HG03280 (cell line): ENCODE results near the gene C17orf67.

Source experiments
- ATAC-seq: cut with Tn5 transposase; IDR thresholded peaks from one replicate; pipeline ENCODE4 v1.9.1; 2021; ENCODE audit warnings: mild to moderate bottlenecking, moderate library complexity; ENCODE audit not compliant: unreplicated experiment

Gene C17orf67

GRCh38 chr17:56809820-56810179 lies 23.9 kb downstream of the C17orf67 start:
- ATAC-seq, result no peak

- ATAC-seq, result no peak
Measured at GRCh38 chr17:56809106-56809819, 24.5 kb downstream of the C17orf67 start.

- no peak for ATAC-seq
Measured at GRCh38 chr17:56808503-56808902, 25.2 kb downstream of the C17orf67 start.

GRCh38 chr17:56807723-56808122 lies 26.0 kb downstream of the C17orf67 start:
- no peak for ATAC-seq

DNA sequence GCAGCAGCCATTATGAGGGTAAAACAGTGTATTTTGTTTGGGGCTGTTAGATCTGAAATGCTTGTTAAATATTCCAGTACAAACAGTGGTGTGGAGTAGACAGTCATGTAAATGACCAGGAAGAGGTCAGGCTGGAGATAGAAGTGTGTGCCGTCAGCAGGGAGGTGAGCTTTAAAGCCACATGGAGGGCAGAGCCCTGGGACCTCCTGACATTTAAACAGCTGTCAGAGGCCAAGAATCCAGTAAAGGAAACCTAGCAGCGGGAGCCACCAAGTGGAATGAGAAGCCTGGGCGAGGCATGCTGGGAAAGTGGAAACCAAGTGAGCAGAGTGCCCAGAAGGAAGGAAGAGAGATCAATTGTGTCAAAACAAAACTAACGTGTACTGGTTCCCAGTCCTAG lies 26.8 kb downstream of the C17orf67 start:
- ATAC-seq, result no peak

- no peak for ATAC-seq
Measured at GRCh38 chr17:56804454-56804853, 29.3 kb downstream of the C17orf67 start.

DNA sequence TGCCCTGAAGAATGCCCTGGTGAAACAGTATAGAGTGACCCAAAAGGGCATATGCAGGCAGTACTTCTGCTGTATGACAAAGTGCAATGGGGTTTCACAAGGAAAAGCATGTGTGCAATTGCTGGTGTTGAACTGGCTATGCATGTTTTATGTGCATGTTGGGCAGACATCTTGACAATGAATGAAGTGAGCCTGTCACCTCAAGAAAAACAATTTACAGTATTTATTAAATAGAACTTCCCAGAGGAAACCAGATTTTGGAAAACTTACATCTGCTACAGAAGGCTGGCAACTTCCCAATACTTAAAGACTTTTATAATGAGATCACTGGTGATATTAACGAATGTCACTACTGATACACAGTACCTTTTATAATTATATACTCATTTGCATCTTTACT lies 30.6 kb downstream of the C17orf67 start:
- ATAC-seq, result no peak

DNA sequence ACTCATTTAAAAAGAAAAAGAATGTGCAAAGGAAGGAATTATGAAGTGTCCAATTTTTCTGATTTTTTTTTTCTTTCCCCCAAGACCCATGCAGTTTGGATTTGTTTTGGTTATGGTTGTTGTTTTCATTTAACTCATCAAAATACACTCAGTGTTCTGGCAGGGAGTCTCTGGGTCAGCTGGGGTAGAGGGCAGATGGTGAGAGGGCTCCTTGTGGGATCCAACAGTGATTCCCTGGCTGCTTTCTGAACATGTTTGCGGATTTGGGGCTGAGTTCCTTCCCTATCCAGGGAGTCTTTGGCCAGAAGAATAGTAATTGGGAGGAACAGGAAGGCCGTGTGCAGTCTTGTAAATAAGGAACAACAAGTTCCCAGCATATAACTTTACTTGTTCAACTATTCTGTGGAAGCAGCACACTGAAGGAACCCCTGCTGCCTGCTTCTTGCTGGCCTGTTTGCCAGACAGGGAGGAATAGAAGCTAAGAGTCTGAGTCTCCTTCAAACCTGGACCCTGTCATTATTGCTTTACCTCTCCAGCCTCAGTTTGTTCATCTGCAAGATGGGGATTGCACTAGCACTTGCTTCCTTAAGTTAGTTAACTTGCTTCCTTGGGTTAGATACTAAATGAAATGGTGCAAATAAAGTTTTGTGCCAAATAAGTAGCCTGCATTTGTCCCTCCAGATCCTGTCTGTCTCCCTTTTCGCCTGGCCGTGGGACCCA lies 32.1 kb downstream of the C17orf67 start:
- no peak for ATAC-seq

DNA sequence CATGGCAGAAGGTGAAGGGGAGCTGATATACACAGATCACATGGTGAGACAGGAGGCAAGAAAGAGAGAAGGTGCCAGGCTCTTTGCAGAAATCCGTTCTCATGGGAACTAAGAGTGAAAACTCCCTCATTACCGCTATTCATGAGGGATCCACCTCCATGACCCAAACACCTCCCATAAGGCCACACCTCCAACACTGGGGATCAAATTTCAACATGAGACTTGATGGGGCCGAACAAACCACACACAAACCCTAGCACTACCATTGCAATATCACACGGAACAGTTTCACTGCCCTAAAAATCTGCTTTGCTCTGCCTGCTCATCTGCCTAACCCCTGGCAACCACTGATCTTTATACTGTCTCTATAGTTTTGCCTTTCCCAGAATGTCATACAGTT lies 34.8 kb downstream of the C17orf67 start:
- no peak for ATAC-seq

- no peak for ATAC-seq
Measured at GRCh38 chr17:56796536-56796935, 37.2 kb downstream of the C17orf67 start.

- no peak for ATAC-seq
Measured at GRCh38 chr17:56795221-56795865, 38.4 kb downstream of the C17orf67 start.

DNA sequence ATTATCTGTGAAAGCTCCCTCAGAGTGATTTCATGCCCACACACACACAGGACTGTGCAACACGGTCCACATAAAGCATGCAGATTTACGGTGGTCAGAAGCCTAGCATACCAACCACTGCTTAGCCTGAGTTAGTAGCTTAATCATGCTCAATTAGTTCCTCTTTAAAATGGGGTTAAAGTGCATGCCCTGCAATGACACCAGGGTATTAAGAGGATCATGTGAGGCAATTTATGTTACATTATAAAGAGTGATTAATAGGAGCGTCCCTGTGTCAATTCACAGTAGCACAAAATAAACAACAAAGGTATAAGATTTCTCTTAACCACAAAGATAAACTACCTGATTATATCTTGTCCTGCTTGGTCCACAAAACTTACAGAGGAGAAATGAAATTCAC lies 39.8 kb downstream of the C17orf67 start:
- ATAC-seq, result no peak

DNA sequence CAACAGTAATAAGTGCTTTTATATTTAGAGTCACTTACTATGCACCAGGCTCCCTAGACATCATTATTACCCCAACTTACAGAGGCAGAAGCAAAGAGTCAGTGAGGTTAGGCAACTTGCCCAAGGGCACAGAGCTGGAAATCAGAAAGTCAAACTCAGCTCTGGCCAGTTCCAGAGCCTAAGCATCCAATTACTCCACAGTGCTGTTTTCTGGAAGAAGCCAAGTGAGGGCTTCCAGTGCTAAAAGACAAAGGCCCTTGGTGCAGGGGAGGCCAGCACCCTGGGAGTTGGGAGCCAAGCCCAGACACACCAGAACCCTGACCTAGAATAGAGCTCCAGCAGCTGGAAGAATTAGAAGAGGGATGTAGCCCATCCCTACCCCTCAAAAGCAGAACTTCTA lies 40.2 kb downstream of the C17orf67 start:
- ATAC-seq, result no peak

- no peak for ATAC-seq
Measured at GRCh38 chr17:56792267-56792666, 41.5 kb downstream of the C17orf67 start.

DNA sequence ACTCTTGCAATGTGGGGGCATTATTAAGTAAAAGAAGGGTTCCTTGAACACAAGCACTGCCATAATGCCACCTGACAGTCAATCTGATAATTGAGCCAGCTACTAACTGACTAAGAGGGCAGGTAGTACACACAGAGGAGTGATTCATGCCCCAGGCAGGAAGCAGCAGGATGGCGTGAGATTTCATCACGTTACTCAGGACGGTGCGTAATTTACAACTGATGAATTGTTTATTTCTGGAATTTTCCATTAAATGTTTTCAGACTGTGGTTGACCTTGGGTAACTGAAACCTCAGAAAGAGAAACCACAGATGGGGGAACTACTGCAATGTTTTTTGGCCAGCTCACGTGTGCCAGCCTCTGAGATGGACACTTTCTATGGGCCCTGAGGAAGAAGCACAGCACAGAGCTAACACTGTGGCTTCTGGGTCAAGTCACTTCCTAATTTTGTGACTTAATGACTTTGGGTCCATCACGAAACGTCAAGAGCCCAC lies 46.7 kb downstream of the C17orf67 start:
- peak; percentile 66 for ATAC-seq

DNA sequence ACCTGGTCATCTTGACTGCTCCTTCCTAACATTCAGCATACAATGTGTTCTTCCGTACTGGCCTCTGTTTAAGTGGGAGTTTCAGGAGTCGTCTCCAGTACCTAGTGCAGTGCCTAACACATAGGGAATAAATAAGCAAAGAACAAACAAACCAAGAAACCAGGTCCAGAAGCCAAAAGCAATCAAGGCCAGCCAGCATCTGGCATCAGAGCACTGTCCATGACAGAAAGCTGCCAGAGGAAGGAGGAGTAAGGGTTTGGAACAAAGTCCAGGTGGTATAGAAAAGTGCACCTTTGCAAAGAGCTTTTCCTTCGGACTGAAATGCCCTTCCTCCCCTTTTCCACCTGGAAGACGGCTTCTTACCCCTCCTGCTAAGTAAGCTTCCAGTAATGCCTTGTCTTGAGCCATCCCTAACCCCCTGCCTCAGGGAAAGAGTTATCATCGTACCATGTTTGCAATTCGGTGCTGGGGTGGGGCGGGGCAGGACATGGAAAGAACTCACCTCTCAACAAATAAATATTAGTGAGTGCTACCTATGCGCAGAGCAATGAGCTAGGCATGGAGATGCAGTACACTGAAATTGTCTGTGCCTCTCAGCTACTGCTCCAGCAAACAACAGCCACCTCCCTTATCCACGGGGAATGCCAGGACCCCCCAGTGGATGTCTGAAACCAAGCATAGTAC lies 47.6 kb downstream of the C17orf67 start:
- no peak for ATAC-seq

GRCh38 chr17:56785405-56785804 lies 48.3 kb downstream of the C17orf67 start:
- ATAC-seq, result no peak

GRCh38 chr17:56782338-56782737 lies 51.4 kb downstream of the C17orf67 start:
- ATAC-seq, result no peak

DNA sequence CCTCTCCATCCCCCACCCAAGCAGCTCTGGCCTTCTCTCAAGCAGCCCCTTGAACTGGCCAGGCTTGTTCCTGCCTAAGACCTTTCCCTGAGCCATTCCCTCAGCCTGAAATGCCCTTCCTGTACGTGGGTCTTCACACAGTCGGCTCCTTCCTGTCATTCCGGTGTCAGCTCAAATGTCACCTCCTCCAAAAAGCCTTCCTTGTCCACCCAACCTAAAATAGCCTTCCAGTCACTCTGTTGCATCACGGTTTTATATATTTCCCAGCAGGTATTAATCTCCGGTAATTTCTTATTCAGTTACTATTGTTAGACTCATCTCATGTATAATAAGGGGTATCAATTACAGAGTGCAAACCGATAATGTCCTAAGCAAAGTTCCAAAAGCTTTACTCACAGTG lies 51.8 kb downstream of the C17orf67 start:
- no peak for ATAC-seq

GRCh38 chr17:56779898-56780777 lies 53.6 kb downstream of the C17orf67 start:
- peak; percentile 95 for ATAC-seq
